H9 (cell line): ENCODE results near the gene PRRC2B. TPM values are rescaled to one million over a fixed set of nuclear protein-coding genes. Genes with fewer than 3 reads are reported as not detected.

Source experiments
- DNase-seq: peaks from one replicate; pipeline ENCODE4 v3.0.0-alpha.2; 2017
- H2AFZ ChIP-seq: one replicate; pipeline ENCODE4 v1.6.1; 2013; ENCODE audit warnings: mild to moderate bottlenecking, low read length, control low read depth, moderate library complexity
- H2AK5ac ChIP-seq: 2 replicates; pipeline ENCODE4 v1.6.1; 2013; ENCODE audit warnings: low read length, control low read depth, mixed read lengths; ENCODE audit not compliant: insufficient read length
- H2BK120ac ChIP-seq: one replicate; pipeline ENCODE4 v1.6.1; 2013; ENCODE audit warnings: low read depth, mild to moderate bottlenecking, low read length, control low read depth, inconsistent platforms; ENCODE audit not compliant: poor library complexity, severe bottlenecking
- H2BK12ac ChIP-seq: 2 replicates; pipeline ENCODE4 v1.6.1; 2013; ENCODE audit warnings: low read length, control low read depth, mixed read lengths, low read depth; ENCODE audit not compliant: insufficient read length
- H2BK15ac ChIP-seq: 2 replicates; pipeline ENCODE4 v1.6.1; 2013; ENCODE audit warnings: low read depth, low read length, control low read depth
- H2BK20ac ChIP-seq: one replicate; pipeline ENCODE4 v1.6.1; 2013; ENCODE audit warnings: low read depth, mild to moderate bottlenecking, low read length, control low read depth, inconsistent platforms; ENCODE audit not compliant: poor library complexity, severe bottlenecking
- H2BK5ac ChIP-seq: 2 replicates; pipeline ENCODE4 v1.6.1; 2013; ENCODE audit warnings: low read length, control low read depth, mixed read lengths; ENCODE audit not compliant: insufficient read length
- H3K14ac ChIP-seq: 2 replicates; pipeline ENCODE4 v1.6.1; 2013; ENCODE audit warnings: low read length, control low read depth; ENCODE audit not compliant: insufficient read depth
- H3K18ac ChIP-seq: 2 replicates; pipeline ENCODE4 v1.6.1; 2013; ENCODE audit warnings: low read depth, mild to moderate bottlenecking, mixed read lengths, low read length, control low read depth; ENCODE audit not compliant: insufficient read length
- H3K23ac ChIP-seq: 2 replicates; pipeline ENCODE4 v1.6.1; 2013; ENCODE audit warnings: low read length, control low read depth, mixed read lengths, low read depth; ENCODE audit not compliant: insufficient read length
- H3K23me2 ChIP-seq: 2 replicates; pipeline ENCODE4 v1.6.1; 2013; ENCODE audit warnings: low read depth, mild to moderate bottlenecking, mixed read lengths, low read length, control low read depth; ENCODE audit not compliant: insufficient read length, poor library complexity, severe bottlenecking
- H3K27ac ChIP-seq: 2 replicates; pipeline ENCODE4 v1.5.1; 2013; ENCODE audit warnings: low read length, control low read depth, mixed read lengths, low read depth; ENCODE audit not compliant: insufficient read length
- H3K27me3 ChIP-seq: 2 replicates; pipeline ENCODE4 v1.6.1; 2013; ENCODE audit warnings: low read length, control low read depth, inconsistent platforms; ENCODE audit not compliant: insufficient read depth
- H3K4ac ChIP-seq: 2 replicates; pipeline ENCODE4 v1.6.1; 2013; ENCODE audit warnings: low read depth, mild to moderate bottlenecking, control low read depth, inconsistent platforms, low read length, moderate library complexity
- H3K4me1 ChIP-seq: 2 replicates; pipeline ENCODE4 v1.6.1; 2013; ENCODE audit warnings: low read length, control low read depth, inconsistent platforms; ENCODE audit not compliant: insufficient read depth
- H3K4me2 ChIP-seq: 2 replicates; pipeline ENCODE4 v1.6.1; 2013; ENCODE audit warnings: low read length, control low read depth, mixed read lengths; ENCODE audit not compliant: insufficient read length, insufficient read depth
- H3K56ac ChIP-seq: 2 replicates; pipeline ENCODE4 v1.6.1; 2013; ENCODE audit warnings: low read depth, mild to moderate bottlenecking, mixed read lengths, low read length, control low read depth; ENCODE audit not compliant: insufficient read length
- H3K79me1 ChIP-seq: 2 replicates; pipeline ENCODE4 v1.6.1; 2013; ENCODE audit warnings: low read depth, mild to moderate bottlenecking, moderate library complexity, low read length, control low read depth, inconsistent platforms; ENCODE audit not compliant: insufficient read depth, poor library complexity, severe bottlenecking
- H3K79me2 ChIP-seq: 2 replicates; pipeline ENCODE4 v1.6.1; 2013; ENCODE audit warnings: low read length, control low read depth, inconsistent platforms; ENCODE audit not compliant: insufficient read depth
- H3K9ac ChIP-seq: 2 replicates; pipeline ENCODE4 v1.6.1; 2013; ENCODE audit warnings: low read length, control low read depth, mixed read lengths; ENCODE audit not compliant: insufficient read length; ENCODE audit errors: extremely low read depth
- H3K9me3 ChIP-seq: one replicate; pipeline ENCODE4 v1.6.1; 2013; ENCODE audit warnings: low read depth, low read length, inconsistent platforms; ENCODE audit not compliant: control insufficient read depth
- H3T11ph ChIP-seq: one replicate; pipeline ENCODE4 v1.6.1; 2013; ENCODE audit warnings: mild to moderate bottlenecking, low read length, control low read depth, inconsistent platforms
- H4K20me1 ChIP-seq: one replicate; pipeline ENCODE4 v1.6.1; 2013; ENCODE audit not compliant: control insufficient read depth, insufficient read length, insufficient read depth
- H4K5ac ChIP-seq: 2 replicates; pipeline ENCODE4 v1.6.1; 2013; ENCODE audit warnings: low read depth, mild to moderate bottlenecking, mixed read lengths, low read length, control low read depth; ENCODE audit not compliant: insufficient read length
- H4K8ac ChIP-seq: replicated peaks from 2 replicates; pipeline ENCODE4 v1.6.1; 2013; ENCODE audit warnings: low read length, control low read depth, mixed read lengths, low read depth; ENCODE audit not compliant: insufficient read length
- H4K91ac ChIP-seq: 2 replicates; pipeline ENCODE4 v1.6.1; 2013; ENCODE audit warnings: low read depth, mild to moderate bottlenecking, moderate library complexity, mixed read lengths, low read length, control low read depth; ENCODE audit not compliant: insufficient read length
- H3K27ac Mint-ChIP-seq, 3 experiments: 2 replicates in 2 of 3; 3 replicates in 1 of 3; pipeline ENCODE4 v1.8.0; 2020 to 2021; ENCODE audit warnings: mixed read lengths in 3 of 3, mild to moderate bottlenecking in 1 of 3, moderate library complexity in 1 of 3
- H3K27me3 Mint-ChIP-seq: 2 replicates; pipeline ENCODE4 v1.8.0; 2021; ENCODE audit warnings: low read depth, mild to moderate bottlenecking, moderate library complexity, mixed read lengths
- H3K36me3 Mint-ChIP-seq, 3 experiments: 2 replicates in 2 of 3; 3 replicates in 1 of 3; pipeline ENCODE4 v1.8.0; 2020 to 2021; ENCODE audit warnings: low read depth in 3 of 3, mixed read lengths in 3 of 3; ENCODE audit not compliant: insufficient read depth in 1 of 3
- H3K4me1 Mint-ChIP-seq, 2 experiments: 2 replicates each; pipeline ENCODE4 v1.8.0; 2020; ENCODE audit warnings: mixed read lengths in 2 of 2
- H3K4me3 Mint-ChIP-seq, 2 experiments: 2 replicates in 1 of 2; 3 replicates in 1 of 2; pipeline ENCODE4 v1.8.0; 2020 to 2021; ENCODE audit warnings: mild to moderate bottlenecking in 2 of 2, mixed read lengths in 2 of 2, moderate library complexity in 1 of 2
- H3K9me3 Mint-ChIP-seq, 2 experiments: 2 replicates in 1 of 2; 3 replicates in 1 of 2; pipeline ENCODE4 v1.8.0; 2020; ENCODE audit warnings: mild to moderate bottlenecking in 2 of 2, mixed read lengths in 2 of 2, moderate library complexity in 1 of 2
- CTCF ChIP-seq: fragments of 200-600 bp; sonication (generic); conservative IDR thresholded peaks from 3 replicates; pipeline ENCODE4 v1.8.0; 2021; ENCODE audit warnings: antibody characterized with exemption, mild to moderate bottlenecking
- WGBS: extraction: QIAGEN DNeasy Blood & Tissue Kit; methylation state at CpG from one replicate; pipeline ENCODE4 v1.1.7; 2013; ENCODE audit warnings: missing lambda C conversion rate, low lambda C conversion rate, mixed read lengths; ENCODE audit not compliant: insufficient read length; ENCODE audit errors: extremely low coverage; 5-methylcytosine and 5-hydroxymethylcytosine counted together
- total RNA-seq: library from RNA; stranded (reverse); gene quantifications from 2 replicates; pipeline ENCODE4 v1.2.1, GENCODE V29; 2021

The PRRC2B gene
- total RNA-seq, 1 experiment from 2014 or later, result 251 TPM

- H3K27ac ChIP-seq, result no peak overlapping the region
- no peak overlapping the region for H3K18ac ChIP-seq
- H3K27me3 Mint-ChIP-seq, result no peaks in the 10 kb centered on the region
- no peak overlapping the region for H2BK12ac ChIP-seq
- no CpG with 5 or more reads among the region's 15 CpGs for WGBS
- no peaks in the 10 kb centered on the region for H4K20me1 ChIP-seq
- H2AFZ ChIP-seq, result no peak overlapping the region
- H3K56ac ChIP-seq, result no peak overlapping the region
- H3K4ac ChIP-seq, result no peak overlapping the region
- no peak overlapping the region for H3K9ac ChIP-seq
- H3K79me1 ChIP-seq, result peaks cover 3% of the 10 kb centered on the region
- no peaks in the 10 kb centered on the region for H3K27me3 ChIP-seq
- peak overlapping the region; percentile 53 to 95 (median 81); a peak in 4 of 7 replicates for H3K27ac Mint-ChIP-seq
- H2BK120ac ChIP-seq, result no peak overlapping the region
- H4K8ac ChIP-seq, result no peak overlapping the region
- no peak overlapping the region for H4K5ac ChIP-seq
- H3K14ac ChIP-seq, result no peak overlapping the region; the same call in 1 of the 2 replicates
- peaks cover 75 to 76% of the 10 kb centered on the region in 2 experiments for H3K4me1 Mint-ChIP-seq
- no peak overlapping the region for H2BK5ac ChIP-seq
- peaks cover 13% of the 10 kb centered on the region; the same call in 1 of the 2 replicates for H3K4me1 ChIP-seq
- no peak for DNase-seq
- H3K4me2 ChIP-seq, result no peak overlapping the region
- no peaks in the 10 kb centered on the region for H3K23me2 ChIP-seq
- H3T11ph ChIP-seq, result no peak overlapping the region
- H2AK5ac ChIP-seq, result no peak overlapping the region
- TF ChIP-seq CTCF, result no peak
- H2BK15ac ChIP-seq, result no peak overlapping the region
- no peak overlapping the region for H3K23ac ChIP-seq
- peaks cover 27 to 75% (median 69%) of the 10 kb centered on the region in 3 experiments for H3K36me3 Mint-ChIP-seq
- peak overlapping the region in 1 of 2 experiments; percentile 53; a peak in 1 of 5 replicates for H3K4me3 Mint-ChIP-seq
- H4K91ac ChIP-seq, result no peak overlapping the region
- H3K9me3 ChIP-seq, result no peaks in the 10 kb centered on the region
- no peak overlapping the region for H2BK20ac ChIP-seq
- H3K79me2 ChIP-seq, result peaks cover 34% of the 10 kb centered on the region
- H3K9me3 Mint-ChIP-seq, result no peaks in the 10 kb centered on the region
Observed at GRCh38 chr9:131432597-131433301, 38.9 kb downstream of the PRRC2B start.
